Renal cortical epithelial cell (primary cell): Measurements from ENCODE around the gene CENPB. TPM values are rescaled to one million over a fixed set of nuclear protein-coding genes. Genes with fewer than 3 reads are reported as not detected.

Source experiments
- DNase-seq: peaks from one replicate; pipeline ENCODE4 v3.0.0-alpha.2; 2011; ENCODE audit warnings: low read depth
- total RNA-seq: library from RNA; depleted of rRNA; stranded (reverse); fragments of >200 nt; gene quantifications from 2 replicates; pipeline ENCODE4 v1.2.3, GENCODE V29; 2014

CENPB gene
- total RNA-seq, 1 donor from 2014 or later: 72.6 TPM

GRCh38 chr20:3749087-3749688, 37.4 kb downstream of the CENPB start:
- DNase-seq: no peak

DNA sequence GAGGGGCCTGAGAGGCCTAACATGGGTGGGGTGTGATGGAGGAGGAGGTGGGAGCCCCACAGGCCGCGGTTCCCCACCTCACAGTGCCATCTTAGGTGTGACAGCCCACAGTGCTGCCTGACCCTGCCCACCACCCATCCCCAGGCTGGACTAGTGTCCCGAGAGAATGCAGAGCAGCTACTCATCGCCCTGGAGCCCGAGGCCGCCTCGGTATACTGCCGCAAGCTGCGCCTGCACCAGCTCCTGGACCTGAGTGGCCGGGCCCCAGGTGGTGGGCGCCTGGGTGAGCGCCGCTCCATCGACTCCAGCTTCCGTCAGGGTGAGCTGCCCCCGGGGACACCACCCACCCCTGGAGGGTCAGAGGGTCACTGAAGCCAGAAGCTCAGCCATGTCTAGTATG, 38.5 kb downstream of the CENPB start:
- no peak for DNase-seq

DNA sequence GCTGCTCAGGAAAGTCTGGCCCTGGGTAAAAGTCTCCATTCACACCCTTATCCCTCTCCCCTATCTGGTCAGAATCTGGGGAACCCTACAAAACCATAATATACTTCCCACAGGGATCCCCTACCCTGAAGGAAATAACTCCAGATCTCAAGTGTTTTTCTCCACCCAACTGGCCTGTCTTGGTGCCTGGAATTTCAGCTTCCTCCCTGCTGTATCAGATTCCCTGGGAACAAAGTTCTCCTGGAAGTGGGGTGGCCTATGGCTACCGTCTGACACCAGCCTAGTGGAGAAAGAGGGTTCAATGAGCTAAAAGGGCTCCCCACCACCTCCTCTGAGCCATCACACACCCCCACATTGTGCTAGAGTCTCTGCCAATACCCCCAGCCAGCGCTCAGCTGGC, 39.1 kb downstream of the CENPB start:
- no peak for DNase-seq

GRCh38 chr20:3745686-3746173, 40.8 kb downstream of the CENPB start:
- DNase-seq: no peak

GRCh38 chr20:3744806-3745685, 41.5 kb downstream of the CENPB start:
- no peak for DNase-seq

DNA sequence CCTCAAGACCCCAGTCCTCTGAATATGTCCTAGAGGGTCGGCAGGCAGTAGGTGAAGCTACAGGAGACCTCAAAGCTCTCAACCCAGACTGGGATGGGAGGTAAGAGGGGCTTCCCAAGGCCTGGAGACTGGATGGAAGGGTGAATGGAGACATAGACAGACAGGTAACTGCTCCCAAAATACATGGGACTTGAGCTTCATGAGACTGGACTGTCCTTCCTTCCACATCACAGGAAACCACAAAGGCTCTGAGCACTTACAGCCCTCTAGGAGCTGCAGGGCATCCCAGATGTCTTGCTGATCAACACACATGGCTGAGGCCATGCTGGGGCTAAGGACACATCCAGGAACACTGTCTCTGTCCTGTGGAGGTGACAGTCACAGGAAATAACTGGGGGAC, 42.5 kb downstream of the CENPB start:
- DNase-seq: no peak

DNA sequence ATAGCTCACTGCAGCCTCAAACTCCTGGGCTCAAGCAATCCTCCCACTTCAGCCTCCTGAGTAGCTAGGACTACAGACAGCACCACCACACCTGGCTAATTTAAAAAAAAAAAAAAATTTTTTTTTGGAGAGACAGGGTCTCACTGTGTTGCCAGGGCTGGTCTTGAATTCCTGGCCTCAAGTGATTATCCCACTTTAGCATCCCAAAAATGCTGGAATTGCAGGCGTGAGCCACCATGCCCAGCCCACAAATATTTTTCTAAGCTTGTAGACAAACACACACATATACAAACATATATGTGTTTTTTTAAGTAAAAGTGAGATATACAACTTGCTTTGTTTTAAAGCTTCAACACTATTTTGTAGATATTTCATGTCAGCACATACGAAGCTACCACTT, 43.3 kb downstream of the CENPB start:
- DNase-seq: no peak

GRCh38 chr20:3741836-3742458, 44.6 kb downstream of the CENPB start:
- no peak for DNase-seq

- no peak for DNase-seq
These were observed 45.8 kb downstream of the CENPB start for GRCh38 chr20:3740615-3741301.

- no peak for DNase-seq
These were observed 46.6 kb downstream of the CENPB start for GRCh38 chr20:3739926-3740451.

DNA sequence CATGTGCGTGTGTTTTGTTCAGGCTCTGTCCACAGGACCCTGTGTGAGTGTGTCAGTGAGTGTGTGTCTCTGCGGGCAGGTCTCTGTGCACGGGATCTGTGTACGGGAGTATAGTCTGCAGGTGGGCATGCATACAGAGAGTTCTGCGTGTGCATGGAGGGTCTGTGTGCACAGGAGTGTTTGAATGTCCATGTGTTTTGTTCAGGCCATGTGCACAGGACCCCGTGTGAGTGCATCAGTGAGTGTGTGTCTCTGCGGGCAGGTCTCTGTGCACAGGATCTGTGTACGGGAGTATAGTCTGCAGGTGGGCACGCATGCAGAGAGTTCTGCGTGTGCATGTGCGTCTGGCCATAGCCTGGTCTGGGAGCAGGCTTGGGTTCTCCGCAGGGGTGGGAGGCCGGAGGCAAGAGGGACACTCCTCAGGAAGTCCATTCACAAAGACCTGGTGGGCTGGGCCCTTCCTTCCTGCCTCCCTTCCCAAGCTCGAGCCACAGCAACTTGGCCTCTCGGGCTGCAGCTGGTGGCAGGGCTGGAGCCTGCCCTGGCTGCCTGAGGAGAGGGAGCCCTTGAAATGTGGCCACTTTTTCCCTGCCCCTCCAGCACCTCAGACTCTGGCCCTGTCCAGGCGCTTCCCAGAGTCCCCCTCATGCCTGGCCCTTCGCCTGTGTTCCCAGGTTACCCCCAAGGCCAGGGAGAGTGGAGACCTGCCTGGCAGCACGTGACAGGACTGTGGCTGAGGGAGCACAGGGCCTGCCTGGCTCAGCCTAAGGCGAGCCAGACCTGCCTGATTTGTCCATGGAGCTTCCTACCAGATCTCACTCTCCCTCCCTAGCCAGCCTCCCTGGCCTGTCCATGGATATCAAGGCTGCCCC, 47.2 kb downstream of the CENPB start:
- DNase-seq: no peak

GRCh38 chr20:3738111-3739053, 48.2 kb downstream of the CENPB start:
- no peak for DNase-seq

DNA sequence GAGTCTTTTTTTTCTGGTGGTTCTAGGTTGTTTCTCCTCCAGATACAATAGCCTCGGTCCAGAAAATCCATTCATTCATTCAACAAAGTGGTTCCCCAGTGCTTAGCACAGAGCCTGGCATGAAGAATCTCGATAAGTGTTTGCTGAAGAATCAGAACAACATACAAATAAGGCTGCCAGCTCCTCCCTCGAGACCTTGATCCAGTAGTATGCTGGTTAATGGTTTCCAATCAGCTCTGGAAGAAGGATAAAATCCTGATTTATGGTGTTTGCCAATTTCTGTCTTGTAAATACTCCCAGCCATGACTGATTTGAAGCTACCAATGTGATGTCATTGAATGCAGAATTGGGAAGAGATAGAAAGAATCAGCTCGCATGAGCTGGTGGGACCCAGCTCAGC, 50.8 kb downstream of the CENPB start:
- DNase-seq: no peak

DNA sequence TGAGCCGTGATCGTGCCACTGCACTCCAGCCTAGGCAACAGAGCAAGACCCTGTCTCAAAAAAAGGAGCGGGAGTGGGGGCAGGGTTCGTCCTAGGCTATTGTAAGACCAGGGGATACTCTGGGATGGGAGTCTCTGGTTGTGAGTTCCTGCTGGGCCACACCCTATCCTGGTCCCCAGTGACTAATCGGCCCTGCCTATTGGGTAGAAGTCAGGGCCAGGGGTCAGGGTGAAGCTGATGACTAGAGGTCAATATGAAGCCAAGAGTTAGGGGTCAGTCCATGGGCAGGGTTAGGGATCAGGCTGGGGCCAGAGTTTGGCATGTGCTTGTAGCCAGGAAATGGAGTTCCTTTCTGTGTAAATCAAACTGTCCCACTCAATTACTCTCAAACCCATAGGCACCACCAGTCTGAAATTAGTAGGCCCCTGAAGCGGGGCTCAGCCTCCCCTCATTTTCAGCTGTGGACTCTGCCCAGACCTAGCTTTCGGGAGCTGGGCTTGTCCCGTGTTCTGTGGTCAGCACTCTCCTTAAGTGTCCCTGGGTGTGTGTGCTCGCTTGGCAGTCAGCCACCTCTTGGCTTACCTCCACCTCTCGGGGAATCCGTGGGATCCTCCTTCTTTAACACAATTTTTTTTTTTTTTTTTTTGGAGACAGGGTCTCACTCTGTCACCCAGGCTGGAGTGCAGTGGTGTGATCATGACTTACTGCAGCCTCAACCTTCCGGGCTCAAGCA, 52.3 kb downstream of the CENPB start:
- no peak for DNase-seq

Other genes starting within 250 kb of the CENPB start
- not detected in 2 replicates for gene GFRA4, start 123.3 kb downstream of the CENPB start, total RNA-seq
- 0.10 TPM in 1 of 2 replicates, not detected in the other for gene ADAM33, start 104.7 kb downstream of the CENPB start, total RNA-seq
- gene SIGLEC1, start 74.1 kb downstream of the CENPB start, total RNA-seq: not detected in 2 replicates
- 0.17 TPM in 1 of 2 replicates, not detected in the other for gene HSPA12B, start 54.1 kb downstream of the CENPB start, total RNA-seq
- 9.9 and 20.0 TPM in 2 replicates for gene ADISSP, start 19.0 kb downstream of the CENPB start, total RNA-seq
- gene SPEF1, start 5.3 kb downstream of the CENPB start, total RNA-seq: 1.2 TPM in 1 of 2 replicates, not detected in the other
- 7.3 and 13.0 TPM in 2 replicates for gene CDC25B, start 9.6 kb upstream of the CENPB start, total RNA-seq
- gene AP5S1, start 33.8 kb upstream of the CENPB start, total RNA-seq: 20.1 and 21.1 TPM in 2 replicates
- 18.9 and 50.9 TPM in 2 replicates for gene MAVS, start 60.1 kb upstream of the CENPB start, total RNA-seq
- gene PANK2, start 102.6 kb upstream of the CENPB start, total RNA-seq: 68.4 and 74.8 TPM in 2 replicates
- 2.1 and 7.3 TPM in 2 replicates for gene RNF24, start 228.8 kb upstream of the CENPB start, total RNA-seq